Body of pancreas (tissue), 4 donors: ENCODE measurements around the gene PGS1.

Source experiments
- CTCF ChIP-seq, 7 experiments: fragments of 450-650 bp in 4 of 7; fragments of 200-600 bp in 3 of 7; sonication (generic) in 3 of 7; IDR thresholded peaks; one replicate each; pipeline ENCODE4 v1.5.1; 2016 to 2019; ENCODE audit warnings: antibody characterized with exemption in 7 of 7
- POLR2A ChIP-seq, 3 donors: fragments of 450-650 bp; IDR thresholded peaks; one replicate each; pipeline ENCODE4 v1.6.1; 2016; ENCODE audit warnings: antibody characterized with exemption in 3 of 3, mild to moderate bottlenecking in 2 of 3

- no peak for TF ChIP-seq CTCF (IDR thresholded peaks at IDR 0.05)
- TF ChIP-seq POLR2A (IDR thresholded peaks at IDR 0.05): no peak
These were observed 20.7 kb downstream of the PGS1 start for GRCh38 chr17:78399028-78399692.
